HG03060 (cell line): ENCODE results near the gene PPP1R3E.

Experiments used
- ATAC-seq: cut with Tn5 transposase; IDR thresholded peaks from one replicate; pipeline ENCODE4 v1.9.1; 2021; ENCODE audit warnings: low read depth, moderate number of reproducible peaks; ENCODE audit not compliant: unreplicated experiment

The PPP1R3E gene

DNA sequence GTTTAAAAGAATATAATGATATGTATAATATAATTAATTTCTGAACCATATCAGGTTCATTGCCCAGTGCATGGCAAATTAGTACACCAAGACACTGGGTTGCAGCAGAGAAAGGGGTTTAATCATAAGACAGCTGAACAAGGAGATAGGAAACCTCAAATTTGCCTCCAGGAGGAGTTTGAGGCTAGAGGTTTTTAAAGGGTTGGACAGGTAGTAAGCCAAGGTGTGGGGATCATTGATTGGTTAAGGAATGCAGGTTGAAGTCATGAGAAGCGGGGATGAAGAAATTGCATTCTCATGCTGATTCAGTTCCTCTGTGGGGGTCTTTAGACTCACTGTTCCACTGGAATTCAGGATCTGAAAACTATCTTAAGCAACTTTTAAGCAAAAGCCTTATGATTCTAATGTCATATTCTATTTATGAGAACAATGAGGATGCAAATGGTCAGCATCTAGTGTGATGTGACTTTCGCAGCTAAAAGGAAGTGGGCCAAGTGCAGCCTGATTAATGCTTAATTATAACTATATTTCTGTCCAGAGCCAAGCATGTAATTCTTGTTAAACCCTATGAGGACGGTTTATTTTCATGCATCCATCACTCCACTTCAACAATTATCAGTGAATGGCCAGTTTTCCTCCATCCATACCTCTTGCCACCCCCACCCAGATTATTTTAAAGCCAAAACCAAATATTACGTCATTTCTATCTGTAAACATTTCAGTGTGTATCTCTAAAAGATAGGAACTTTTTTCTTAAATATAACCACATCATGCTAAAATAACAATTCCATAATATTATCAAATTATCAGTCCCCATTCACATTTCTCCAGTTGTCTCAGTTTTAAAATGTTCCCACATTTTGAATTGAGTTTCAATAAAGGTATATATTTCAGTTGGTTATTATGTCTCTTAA is 50.0 kb downstream of the PPP1R3E start:
- ATAC-seq: no peak

DNA sequence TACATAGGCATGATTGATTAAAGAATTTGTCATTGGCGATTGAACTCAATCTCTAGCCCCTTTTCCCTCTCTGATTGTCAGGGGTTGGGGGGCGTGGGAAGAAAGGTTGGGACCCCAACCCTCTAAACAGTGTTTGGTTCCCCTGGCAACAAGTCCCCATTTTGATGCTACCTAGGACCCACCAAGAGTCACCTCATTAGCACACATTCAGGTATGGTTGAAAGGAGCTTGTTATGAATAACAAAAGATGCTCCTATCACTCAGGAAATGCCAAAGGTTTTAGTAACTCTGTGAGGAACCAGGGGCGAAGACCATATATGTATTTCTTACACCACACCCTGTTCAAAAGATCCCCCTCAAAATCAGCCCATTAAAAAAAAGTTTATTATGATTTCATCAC is 50.7 kb downstream of the PPP1R3E start:
- no peak for ATAC-seq

GRCh38 chr14:23249824-23250223 is 52.8 kb downstream of the PPP1R3E start:
- no peak for ATAC-seq

DNA sequence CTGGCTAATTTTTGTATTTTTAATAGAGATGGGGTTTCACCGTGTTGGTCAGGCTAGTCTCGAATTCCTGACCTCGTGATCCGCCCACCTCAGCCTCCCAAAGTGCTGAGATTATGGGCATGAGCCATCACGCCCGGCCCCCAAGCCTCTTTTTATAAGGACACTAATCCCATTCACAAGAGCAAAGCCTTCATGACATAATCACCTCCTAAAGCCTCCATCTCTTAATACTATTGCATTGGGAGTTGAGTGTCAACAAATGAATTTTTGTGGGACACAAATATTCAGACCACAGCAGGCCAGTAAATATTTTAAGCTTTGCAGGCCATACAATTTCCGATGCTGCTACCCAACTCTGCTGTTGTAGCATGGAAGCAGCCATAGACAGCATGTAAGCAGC is 54.1 kb downstream of the PPP1R3E start:
- ATAC-seq: no peak
